Activated naive CD8-positive, alpha-beta T cell treated with anti-CD3 and anti-CD28 coated beads, Interleukin-2, amount 50 U/mL, for 16 hours (primary cell): Measurements from ENCODE around the gene SV2B.

Experiments
- DNase-seq: peaks from one replicate; pipeline ENCODE4 v3.0.0-alpha.2; 2020; ENCODE audit warnings: low read depth, low spot score

Gene SV2B

GRCh38 chr15:91136386-91136923 is 36.4 kb downstream of the SV2B start:
- DNase-seq = no peak

- DNase-seq = no peak
Observed at GRCh38 chr15:91140601-91141000, 40.5 kb downstream of the SV2B start.

- DNase-seq = no peak
Observed at GRCh38 chr15:91141097-91141496, 41.0 kb downstream of the SV2B start.

GRCh38 chr15:91142106-91142744 is 42.2 kb downstream of the SV2B start:
- no peak for DNase-seq

- DNase-seq = no peak
Observed at GRCh38 chr15:91142946-91143345, 42.9 kb downstream of the SV2B start.

- DNase-seq = no peak
Observed at GRCh38 chr15:91146728-91147127, 46.7 kb downstream of the SV2B start.

- DNase-seq = no peak
Observed at GRCh38 chr15:91148243-91148642, 48.2 kb downstream of the SV2B start.

GRCh38 chr15:91150502-91151160 is 50.6 kb downstream of the SV2B start:
- no peak for DNase-seq

- DNase-seq = no peak
Observed at GRCh38 chr15:91151781-91152563, 51.9 kb downstream of the SV2B start.

GRCh38 chr15:91152896-91153581 is 53.0 kb downstream of the SV2B start:
- no peak for DNase-seq

- DNase-seq = no peak
Observed at GRCh38 chr15:91153954-91154353, 53.9 kb downstream of the SV2B start.

- no peak for DNase-seq
Observed at GRCh38 chr15:91156175-91156726, 56.2 kb downstream of the SV2B start.

GRCh38 chr15:91158415-91159394 is 58.6 kb downstream of the SV2B start:
- no peak for DNase-seq

GRCh38 chr15:91165850-91166249 is 65.8 kb downstream of the SV2B start:
- DNase-seq = no peak

- DNase-seq = no peak
Observed at GRCh38 chr15:91168457-91168856, 68.4 kb downstream of the SV2B start.

- no peak for DNase-seq
Observed at GRCh38 chr15:91171334-91171733, 71.3 kb downstream of the SV2B start.

GRCh38 chr15:91182101-91182500 is 82.0 kb downstream of the SV2B start:
- DNase-seq = no peak

GRCh38 chr15:91183596-91183995 is 83.5 kb downstream of the SV2B start:
- no peak for DNase-seq

GRCh38 chr15:91184441-91184840 is 84.4 kb downstream of the SV2B start:
- DNase-seq = no peak

- no peak for DNase-seq
Observed at GRCh38 chr15:91186904-91187656, 87.0 kb downstream of the SV2B start.
